Type B pancreatic cell (in vitro differentiated cells): Measurements from ENCODE around the gene PIN1. TPM values are rescaled to one million over a fixed set of nuclear protein-coding genes. Genes with fewer than 3 reads are reported as not detected.

ENCODE experiments used
- DNase-seq: peaks from one replicate; pipeline ENCODE4 v3.0.0; 2021; ENCODE audit warnings: mixed read lengths; ENCODE audit not compliant: unreplicated experiment; ENCODE audit errors: extremely low spot score
- H3K27ac Mint-ChIP-seq: 2 replicates; pipeline ENCODE4 v1.8.0; 2021; ENCODE audit warnings: mild to moderate bottlenecking, mixed read lengths
- H3K27me3 Mint-ChIP-seq: 2 replicates; pipeline ENCODE4 v1.8.0; 2021; ENCODE audit warnings: mixed read lengths
- H3K36me3 Mint-ChIP-seq: 2 replicates; pipeline ENCODE4 v1.8.0; 2021; ENCODE audit warnings: mixed read lengths
- H3K4me1 Mint-ChIP-seq: one replicate; pipeline ENCODE4 v1.8.0; 2021; ENCODE audit warnings: mixed read lengths; ENCODE audit not compliant: unreplicated experiment
- H3K4me3 Mint-ChIP-seq: 2 replicates; pipeline ENCODE4 v1.8.0; 2021; ENCODE audit warnings: mild to moderate bottlenecking, mixed read lengths
- H3K9me3 Mint-ChIP-seq: 2 replicates; pipeline ENCODE4 v1.8.0; 2021; ENCODE audit warnings: mixed read lengths
- total RNA-seq: library from RNA; stranded (reverse); gene quantifications from 2 replicates; pipeline ENCODE4 v1.2.1, GENCODE V29; 2021; ENCODE audit warnings: low replicate concordance
- TF ChIP-seq, protein P1 (sequence below): fragments of 200-600 bp; sonication (generic); conservative IDR thresholded peaks from 2 replicates; pipeline ENCODE4 v1.5.0; 2021; ENCODE audit warnings: antibody characterized with exemption, mild to moderate bottlenecking

PIN1 gene
- total RNA-seq, 1 donor from 2014 or later = 69.6 TPM

DNA sequence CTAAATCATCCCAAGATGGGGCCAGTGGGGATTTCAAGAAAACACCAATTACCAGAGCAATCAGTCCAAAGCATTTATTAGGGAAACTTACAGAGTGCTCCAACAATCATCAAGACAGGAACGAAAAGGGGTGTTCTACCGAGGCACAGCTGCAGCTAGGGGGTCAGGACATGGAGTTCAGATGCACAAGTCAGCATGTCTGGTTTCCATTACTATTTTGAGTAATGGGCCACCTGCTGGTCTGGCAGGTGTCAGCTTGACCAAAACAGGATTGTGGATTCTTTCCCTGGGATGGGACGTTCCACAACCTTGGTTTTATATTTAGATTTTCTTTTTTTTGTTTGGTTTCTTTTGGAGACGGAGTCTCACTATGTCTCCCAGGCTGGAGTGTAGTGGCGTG lies 11.3 kb upstream of the PIN1 start:
- no peak for DNase-seq
- TF ChIP-seq, protein P1, sequence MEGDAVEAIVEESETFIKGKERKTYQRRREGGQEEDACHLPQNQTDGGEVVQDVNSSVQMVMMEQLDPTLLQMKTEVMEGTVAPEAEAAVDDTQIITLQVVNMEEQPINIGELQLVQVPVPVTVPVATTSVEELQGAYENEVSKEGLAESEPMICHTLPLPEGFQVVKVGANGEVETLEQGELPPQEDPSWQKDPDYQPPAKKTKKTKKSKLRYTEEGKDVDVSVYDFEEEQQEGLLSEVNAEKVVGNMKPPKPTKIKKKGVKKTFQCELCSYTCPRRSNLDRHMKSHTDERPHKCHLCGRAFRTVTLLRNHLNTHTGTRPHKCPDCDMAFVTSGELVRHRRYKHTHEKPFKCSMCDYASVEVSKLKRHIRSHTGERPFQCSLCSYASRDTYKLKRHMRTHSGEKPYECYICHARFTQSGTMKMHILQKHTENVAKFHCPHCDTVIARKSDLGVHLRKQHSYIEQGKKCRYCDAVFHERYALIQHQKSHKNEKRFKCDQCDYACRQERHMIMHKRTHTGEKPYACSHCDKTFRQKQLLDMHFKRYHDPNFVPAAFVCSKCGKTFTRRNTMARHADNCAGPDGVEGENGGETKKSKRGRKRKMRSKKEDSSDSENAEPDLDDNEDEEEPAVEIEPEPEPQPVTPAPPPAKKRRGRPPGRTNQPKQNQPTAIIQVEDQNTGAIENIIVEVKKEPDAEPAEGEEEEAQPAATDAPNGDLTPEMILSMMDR = no peak
- no peaks in the 10 kb centered on the region for H3K27me3 Mint-ChIP-seq
- H3K27ac Mint-ChIP-seq = peak overlapping the region; percentile 17
- peaks cover 4% of the 10 kb centered on the region for H3K36me3 Mint-ChIP-seq
- H3K9me3 Mint-ChIP-seq = no peaks in the 10 kb centered on the region
- H3K4me1 Mint-ChIP-seq = peaks cover 22% of the 10 kb centered on the region
- H3K4me3 Mint-ChIP-seq = peak overlapping the region; percentile 54

DNA sequence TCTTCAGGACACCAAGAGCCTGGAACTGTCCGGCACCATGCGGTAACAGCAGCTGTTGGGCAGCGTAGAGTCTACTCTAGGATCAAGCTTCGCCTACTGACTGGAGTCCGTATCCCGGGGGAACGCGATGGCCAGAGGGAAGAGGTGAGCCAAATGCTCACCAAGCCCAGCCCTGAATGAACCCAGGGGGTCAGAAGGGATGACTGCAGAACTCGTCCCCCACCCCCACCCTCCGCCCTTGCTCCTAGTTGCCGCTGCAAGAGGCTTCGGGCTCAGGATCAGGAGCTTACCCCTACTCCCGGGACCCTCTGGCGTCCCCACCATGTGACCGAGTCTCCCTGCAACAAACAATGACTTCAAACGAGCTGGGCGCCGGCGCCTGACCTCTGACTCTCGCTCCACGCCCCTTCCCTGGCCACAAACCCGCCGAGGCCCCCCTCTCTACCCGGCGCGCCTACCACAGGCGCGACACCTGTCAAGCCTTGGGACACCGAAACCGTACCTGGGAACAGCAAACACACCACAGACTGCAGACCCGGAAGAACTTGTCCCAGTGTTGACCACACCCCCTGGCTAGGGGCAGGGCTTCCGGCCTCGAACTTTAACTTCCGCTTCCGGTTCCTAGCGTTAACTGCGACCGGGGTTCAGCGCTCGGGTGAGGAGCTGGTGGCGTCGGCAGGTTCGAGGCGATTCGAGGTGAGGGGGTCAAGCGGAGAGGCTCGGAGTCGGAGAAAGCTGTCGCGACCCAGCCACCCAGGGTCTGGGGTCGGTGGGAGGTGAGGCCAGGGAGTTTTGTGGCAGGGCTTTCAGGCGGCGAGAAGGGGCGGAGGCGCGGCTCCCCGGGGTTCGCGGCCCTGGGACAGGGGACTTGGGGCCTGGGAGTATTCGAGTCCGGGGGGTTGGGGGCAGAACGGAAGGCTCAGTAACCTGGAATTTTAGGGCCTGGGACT lies 7.6 kb upstream of the PIN1 start, which contains the start of gene UBL5:
Gene UBL5 (plus strand): TSS at position 630 of the 950 bp plus-strand sequence. CDS start 420 bp downstream, outside the sequence.
- Mint-ChIP-seq H3K27me3 (no peaks in the 10 kb centered on the region), H3K36me3 (peaks cover 8% of the 10 kb centered on the region)
- TF ChIP-seq, protein P1 = no peak

DNA sequence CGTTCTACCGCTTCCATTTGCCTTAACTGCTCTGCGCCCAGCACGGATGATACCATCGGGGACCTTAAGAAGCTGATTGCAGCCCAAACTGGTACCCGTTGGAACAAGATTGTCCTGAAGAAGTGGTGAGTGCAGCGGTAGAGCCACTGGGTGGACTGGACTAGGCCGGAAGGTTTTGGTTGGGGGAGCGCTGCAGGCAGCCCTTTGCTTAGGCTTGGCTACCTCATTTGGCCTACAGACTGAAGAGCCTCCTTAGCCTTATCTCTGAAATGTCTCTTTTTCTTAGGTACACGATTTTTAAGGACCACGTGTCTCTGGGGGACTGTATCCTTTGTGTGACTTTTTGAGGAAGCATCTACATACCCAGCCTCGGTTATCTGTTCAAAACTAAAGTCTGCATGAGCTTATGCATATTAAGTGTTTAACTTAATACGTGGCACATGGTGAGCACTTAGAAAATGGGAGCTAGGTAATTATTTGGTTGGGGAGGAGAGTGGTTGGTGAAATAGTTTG lies 6.5 kb upstream of the PIN1 start:
- peaks cover 16% of the 10 kb centered on the region for H3K4me1 Mint-ChIP-seq

More for the DNA sequence above, 7.6 kb upstream of the PIN1 start, which contains the start of gene UBL5:
- Mint-ChIP-seq H3K27ac (peak within 1 kb of the TSS; percentile 97), H3K4me1 (peaks cover 16% of the 10 kb centered on the region), H3K9me3 (no peaks in the 10 kb centered on the region), H3K4me3 (peak within 1 kb of the TSS; percentile 100)
- DNase-seq = peak; percentile 87

DNA sequence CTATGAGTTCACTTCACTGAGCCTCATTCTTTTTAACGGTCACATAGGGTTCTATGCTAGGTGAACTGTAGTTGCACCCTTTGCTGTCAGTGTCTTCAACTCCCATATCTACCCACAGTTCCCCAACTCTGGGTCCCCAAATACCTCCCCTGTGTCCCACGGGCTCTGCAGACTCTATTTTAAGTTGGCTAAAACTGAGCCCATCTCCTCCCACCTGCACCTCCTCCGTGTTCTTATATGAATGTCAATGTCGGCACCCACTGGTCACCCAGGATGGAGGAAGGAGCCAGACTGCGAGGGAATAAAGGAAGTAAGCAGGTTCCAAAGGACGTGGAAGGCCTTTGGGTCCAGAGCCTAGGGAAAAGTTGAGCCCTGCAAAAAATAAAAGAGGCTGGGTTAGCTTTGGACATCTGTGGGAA lies 802 bp upstream of the PIN1 start:
- H3K4me1 Mint-ChIP-seq = peaks cover 4% of the 10 kb centered on the region
- H3K9me3 Mint-ChIP-seq = no peaks in the 10 kb centered on the region
- peaks cover 4% of the 10 kb centered on the region for H3K36me3 Mint-ChIP-seq
- H3K27ac Mint-ChIP-seq = peak overlapping the region; percentile 83
- TF ChIP-seq, protein P1 = no peak
- peak overlapping the region; percentile 93 for H3K4me3 Mint-ChIP-seq
- no peaks in the 10 kb centered on the region for H3K27me3 Mint-ChIP-seq
- no peak for DNase-seq

More for the DNA sequence above, 6.5 kb upstream of the PIN1 start:
- Mint-ChIP-seq H3K4me3 (peak overlapping the region; percentile 100), H3K27ac (peak overlapping the region; percentile 97), H3K36me3 (peaks cover 8% of the 10 kb centered on the region), H3K27me3 (no peaks in the 10 kb centered on the region), H3K9me3 (no peaks in the 10 kb centered on the region)
- no peak for DNase-seq
- TF ChIP-seq, protein P1 = no peak

DNA sequence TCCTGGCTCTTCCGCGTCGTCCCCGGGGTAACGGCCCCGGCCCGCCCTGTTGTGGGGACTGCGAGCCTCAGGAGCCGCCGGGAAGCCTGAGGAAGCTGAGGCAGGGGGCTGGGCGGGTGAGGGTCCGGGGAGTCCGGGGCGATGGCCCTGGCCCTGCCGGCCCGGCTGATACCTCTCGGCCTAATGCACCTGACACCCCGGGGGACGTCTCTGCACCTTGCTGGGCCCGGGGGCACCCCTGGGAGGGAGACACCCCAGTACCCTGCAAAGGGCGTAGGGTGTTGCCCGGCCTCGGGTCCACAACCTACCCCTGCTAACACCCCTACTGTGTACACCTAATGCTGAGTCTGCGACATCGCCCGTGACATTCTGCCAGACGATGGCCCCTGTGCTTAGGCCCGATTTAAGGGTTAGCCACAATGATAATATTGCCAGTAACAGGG lies 410 bp downstream of the PIN1 start:
- Mint-ChIP-seq H3K36me3 (no peaks in the 10 kb centered on the region), H3K27ac (peak overlapping the region; percentile 68), H3K4me3 (peak overlapping the region; percentile 93), H3K27me3 (no peaks in the 10 kb centered on the region), H3K9me3 (no peaks in the 10 kb centered on the region), H3K4me1 (peaks cover 4% of the 10 kb centered on the region)
- no peak for DNase-seq
- TF ChIP-seq, protein P1 = no peak
